Activated CD8-positive, alpha-beta T cell treated with anti-CD3 and anti-CD28 coated beads, Interleukin-2, amount 10 ng/mL, durations not matched to agents 7 days and 5 days (primary cell): ENCODE measurements around the gene MAEL. TPM values are rescaled to one million over a fixed set of nuclear protein-coding genes. Genes with fewer than 3 reads are reported as not detected.

Source experiments
- ATAC-seq: fragments of 150-1000 bp; cut with Tn5 transposase; one replicate; pipeline ENCODE4 v1.10.0; 2021; ENCODE audit warnings: moderate library complexity
- CTCF ChIA-PET: fragments of 350-600 bp; sonication (Branson Sonifier 250); formaldehyde crosslinking; loops from one replicate; lab custom pipeline; 2021; ENCODE audit warnings: antibody characterized with exemption; lab: Charles Lee
- POLR2A ChIA-PET: fragments of 350-600 bp; sonication (Branson Sonifier 250); formaldehyde crosslinking; loops from one replicate; lab custom pipeline; 2021; ENCODE audit warnings: antibody characterized with exemption; lab: Charles Lee
- DNase-seq: peaks from one replicate; pipeline ENCODE4 v3.0.0-alpha.2; 2020
- H3K27ac Mint-ChIP-seq: one replicate; pipeline ENCODE4 v1.8.0; 2021; ENCODE audit warnings: mild to moderate bottlenecking, mixed read lengths
- H3K27me3 Mint-ChIP-seq: one replicate; pipeline ENCODE4 v1.8.0; 2021; ENCODE audit warnings: low read depth, mixed read lengths
- H3K36me3 Mint-ChIP-seq: one replicate; pipeline ENCODE4 v1.8.0; 2021; ENCODE audit warnings: low read depth, mixed read lengths
- H3K4me1 Mint-ChIP-seq: one replicate; pipeline ENCODE4 v1.8.0; 2021; ENCODE audit warnings: low read depth, mixed read lengths
- H3K4me3 Mint-ChIP-seq: one replicate; pipeline ENCODE4 v1.8.0; 2021; ENCODE audit warnings: mild to moderate bottlenecking, mixed read lengths
- H3K9me3 Mint-ChIP-seq: one replicate; pipeline ENCODE4 v1.8.0; 2022; ENCODE audit warnings: mixed read lengths; ENCODE audit not compliant: insufficient read depth
- total RNA-seq, 2 experiments: library from RNA; stranded (reverse); gene quantifications; one replicate each; pipeline ENCODE4 v1.2.3, GENCODE V29; 2021

Gene MAEL
- total RNA-seq, 2 experiments from 2014 or later, result not detected

DNA sequence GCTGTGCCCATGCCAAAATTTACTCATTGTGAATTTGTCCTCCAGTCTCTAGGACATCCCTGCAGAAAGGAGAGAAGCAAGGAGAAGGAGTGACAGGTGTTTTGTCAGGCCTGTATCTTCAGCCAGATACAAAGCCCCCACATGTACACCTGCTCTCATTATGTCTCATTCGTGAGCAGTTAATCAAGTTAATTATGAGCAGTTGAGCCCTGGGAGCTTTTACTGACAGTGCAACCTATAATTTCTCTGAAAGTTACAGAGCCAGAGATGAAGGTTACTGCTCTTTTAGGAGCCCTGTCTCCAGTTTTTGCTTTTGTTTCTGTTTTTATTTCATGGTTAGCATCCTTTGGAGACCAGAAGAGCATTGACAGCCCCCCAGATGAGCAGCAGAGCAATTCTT is 8.7 kb upstream of the MAEL start:
- no peak overlapping the region for H3K27ac Mint-ChIP-seq
- ChIA-PET POLR2A (interaction anchor here (0.7 to 1.1 kb wide), 2 partner anchors 11 to 13 kb away, joined by 3 to 7 read pairs; no protein-coding TSS in a partner anchor), CTCF (interaction anchor here (0.6 to 2.5 kb wide), 5 partner anchors 12 to 96 kb away, joined by 3 to 7 read pairs (median 3); no protein-coding TSS in a partner anchor)
- H3K27me3 Mint-ChIP-seq, result peaks cover 22% of the 10 kb centered on the region
- no peak overlapping the region for H3K4me3 Mint-ChIP-seq
- peaks cover 8% of the 10 kb centered on the region for H3K4me1 Mint-ChIP-seq
- H3K36me3 Mint-ChIP-seq, result no peaks in the 10 kb centered on the region
- no peak for DNase-seq
- no peak for ATAC-seq
- no peaks in the 10 kb centered on the region for H3K9me3 Mint-ChIP-seq

DNA sequence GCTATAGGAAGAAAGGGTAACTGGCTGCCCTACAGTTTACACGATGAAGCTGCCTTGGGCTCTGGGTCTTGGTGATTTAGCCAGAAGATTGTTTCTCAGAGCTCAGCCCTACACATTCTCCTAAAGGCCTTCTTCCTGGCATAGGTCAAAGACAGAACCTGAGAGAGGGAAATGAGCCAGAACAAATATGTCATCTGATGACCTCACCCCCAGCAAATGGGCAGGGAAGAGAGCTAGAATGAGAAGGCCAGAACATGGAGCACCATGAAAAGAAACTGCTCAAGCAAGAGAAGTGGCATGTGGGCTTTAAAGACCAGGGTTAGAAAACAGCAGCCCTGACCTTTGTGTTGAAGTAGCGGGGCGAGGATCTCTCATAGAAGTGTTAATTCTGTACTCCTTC is 8.3 kb upstream of the MAEL start:
- Mint-ChIP-seq H3K4me1 (peaks cover 8% of the 10 kb centered on the region), H3K27ac (no peak overlapping the region), H3K27me3 (peaks cover 23% of the 10 kb centered on the region), H3K36me3 (no peaks in the 10 kb centered on the region), H3K9me3 (no peaks in the 10 kb centered on the region), H3K4me3 (no peak overlapping the region)
- CTCF ChIA-PET, result interaction anchor here (0.6 to 2.5 kb wide), 4 partner anchors 11 to 96 kb away, joined by 3 to 7 read pairs (median 3); no protein-coding TSS in a partner anchor
- ATAC-seq, result no peak
- no peak for DNase-seq
- POLR2A ChIA-PET, result interaction anchor here (0.7 to 1.1 kb wide), 2 partner anchors 11 to 13 kb away, joined by 3 to 7 read pairs; no protein-coding TSS in a partner anchor

DNA sequence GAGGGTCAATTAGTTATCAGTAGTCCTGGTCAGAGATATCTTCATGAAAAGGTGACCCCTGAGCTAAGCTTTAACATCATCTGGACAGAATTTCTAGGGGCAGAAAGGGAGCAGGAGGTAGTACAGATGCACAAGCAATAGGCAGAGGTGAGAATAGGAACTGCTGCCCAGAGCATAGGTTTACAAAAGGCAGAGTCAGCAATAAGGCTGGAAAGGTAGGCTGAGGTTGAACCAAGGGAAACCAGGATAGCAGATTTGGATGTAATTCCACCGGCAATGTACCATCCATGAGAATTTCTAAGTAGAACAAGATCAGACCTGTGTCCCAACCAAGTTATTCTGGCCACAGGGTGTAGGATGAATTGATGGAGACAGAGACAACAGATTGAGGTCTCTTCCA is 7.5 kb upstream of the MAEL start:
- Mint-ChIP-seq H3K27me3 (peaks cover 25% of the 10 kb centered on the region), H3K9me3 (no peaks in the 10 kb centered on the region), H3K27ac (no peak overlapping the region), H3K4me3 (no peak overlapping the region), H3K36me3 (no peaks in the 10 kb centered on the region), H3K4me1 (no peaks in the 10 kb centered on the region)
- DNase-seq (no peak), ATAC-seq (no peak)
- ChIA-PET POLR2A (no interaction called here), CTCF (interaction anchor here (2.5 kb wide), 1 partner anchor 77 kb away, joined by 7 read pairs; no protein-coding TSS in a partner anchor)

DNA sequence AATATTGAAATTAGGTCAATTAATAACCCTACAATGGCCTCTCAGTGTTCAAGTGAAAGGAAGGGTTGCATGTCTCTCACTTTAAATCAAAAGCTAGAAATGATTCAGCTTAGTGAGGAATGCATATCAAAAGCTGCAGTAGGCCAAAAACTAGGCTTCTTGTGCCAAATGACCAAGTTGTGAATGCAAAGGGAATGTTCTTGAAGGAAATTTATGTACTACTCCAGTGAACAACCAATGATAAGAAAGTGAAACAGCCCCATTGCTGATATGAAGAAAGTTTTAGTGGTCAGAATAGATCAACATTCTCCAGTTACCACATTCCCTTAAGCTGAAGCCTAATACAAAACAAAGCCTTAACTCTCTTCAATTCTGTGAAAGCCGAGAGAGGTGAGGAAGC is 10.0 kb downstream of the MAEL start:
- Mint-ChIP-seq H3K4me3 (no peak overlapping the region), H3K27ac (no peak overlapping the region), H3K36me3 (no peaks in the 10 kb centered on the region), H3K9me3 (no peaks in the 10 kb centered on the region), H3K27me3 (peaks cover 6% of the 10 kb centered on the region), H3K4me1 (peaks cover 3% of the 10 kb centered on the region)
- CTCF ChIA-PET, result interaction anchor here (1.1 to 1.4 kb wide), 2 partner anchors 89 to 94 kb away, joined by 3 to 7 read pairs; no protein-coding TSS in a partner anchor
- ATAC-seq, result no peak
- no peak for DNase-seq
- POLR2A ChIA-PET, result no interaction called here

DNA sequence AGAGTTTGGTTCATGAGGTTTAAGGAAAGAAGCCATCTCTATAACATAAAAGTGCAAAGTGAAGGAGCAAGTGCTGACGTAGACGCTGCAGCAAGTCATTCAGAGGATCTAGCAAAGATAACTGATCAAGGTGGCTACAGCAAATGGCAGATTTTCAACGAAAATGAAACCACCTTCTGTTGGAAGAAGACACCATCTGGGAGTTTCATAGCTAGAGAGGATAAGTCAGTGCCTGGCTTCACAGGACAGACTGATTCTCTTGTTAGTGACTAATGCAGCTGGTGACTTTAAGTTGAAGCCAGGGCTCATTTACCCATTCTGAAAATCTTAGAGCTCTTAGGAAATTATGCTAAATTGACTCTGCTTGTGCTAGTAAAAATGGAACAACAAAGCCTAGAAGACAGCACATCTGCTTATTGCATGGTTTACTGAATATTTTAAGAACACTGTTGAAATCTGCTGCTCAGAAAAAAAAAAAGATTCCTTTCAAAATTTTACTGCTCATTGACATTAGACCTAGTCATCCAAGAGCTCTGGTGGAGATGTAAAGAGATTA is 10.5 kb downstream of the MAEL start:
- DNase-seq (no peak), ATAC-seq (no peak)
- ChIA-PET CTCF (interaction anchor here (1.1 to 1.4 kb wide), 3 partner anchors 58 to 94 kb away, joined by 3 to 7 read pairs (median 3); no protein-coding TSS in a partner anchor), POLR2A (no interaction called here)
- Mint-ChIP-seq H3K4me3 (no peak overlapping the region), H3K27me3 (peaks cover 6% of the 10 kb centered on the region), H3K4me1 (peaks cover 3% of the 10 kb centered on the region), H3K36me3 (no peaks in the 10 kb centered on the region), H3K9me3 (no peaks in the 10 kb centered on the region), H3K27ac (no peak overlapping the region)

DNA sequence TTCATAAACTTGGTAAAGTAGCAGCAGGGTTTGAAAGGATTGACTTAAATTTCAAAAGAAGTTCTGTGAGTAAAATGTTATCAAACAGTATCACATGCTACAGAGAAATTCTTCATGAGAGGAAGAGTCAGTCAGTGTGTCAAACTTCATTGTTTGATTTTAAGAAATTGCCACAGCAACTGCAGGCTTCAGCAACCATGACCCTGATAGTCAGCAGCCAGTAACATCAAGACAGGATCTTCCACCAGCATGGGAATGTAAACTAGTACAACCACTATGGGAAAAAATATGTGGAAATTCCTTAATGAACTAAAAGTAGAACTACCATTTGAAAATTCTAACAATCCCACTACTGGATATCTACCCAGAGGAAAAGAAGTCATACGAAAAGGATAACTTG is 11.5 kb downstream of the MAEL start:
- Mint-ChIP-seq H3K27me3 (peaks cover 6% of the 10 kb centered on the region), H3K36me3 (no peaks in the 10 kb centered on the region), H3K4me1 (peaks cover 3% of the 10 kb centered on the region), H3K9me3 (no peaks in the 10 kb centered on the region), H3K27ac (no peak overlapping the region), H3K4me3 (no peak overlapping the region)
- ChIA-PET POLR2A (no interaction called here), CTCF (interaction anchor here (1.2 kb wide), 1 partner anchor 57 kb away, joined by 3 read pairs; no protein-coding TSS in a partner anchor)
- DNase-seq, result no peak
- no peak for ATAC-seq

DNA sequence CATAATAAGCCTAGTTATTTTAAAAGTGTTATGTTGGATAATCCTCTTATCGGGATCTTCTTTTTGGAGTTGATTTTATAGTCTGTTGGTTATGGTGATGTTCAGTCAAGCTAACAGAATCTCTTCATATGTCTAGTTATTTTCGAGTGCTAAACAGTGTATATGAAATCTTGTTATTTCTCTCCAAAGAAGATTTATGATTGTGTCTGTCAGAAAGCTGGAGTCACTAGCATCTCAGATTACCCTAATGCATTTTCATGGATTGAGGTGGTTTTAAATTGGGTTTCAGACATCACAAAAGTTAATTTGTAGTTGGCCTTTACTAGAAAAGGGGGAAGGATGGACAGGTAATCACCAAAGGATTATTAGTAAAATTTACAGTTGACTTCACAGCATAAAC is 13.3 kb downstream of the MAEL start:
- CTCF ChIA-PET, result no interaction called here
- H3K36me3 Mint-ChIP-seq, result no peaks in the 10 kb centered on the region
- POLR2A ChIA-PET, result no interaction called here

DNA sequence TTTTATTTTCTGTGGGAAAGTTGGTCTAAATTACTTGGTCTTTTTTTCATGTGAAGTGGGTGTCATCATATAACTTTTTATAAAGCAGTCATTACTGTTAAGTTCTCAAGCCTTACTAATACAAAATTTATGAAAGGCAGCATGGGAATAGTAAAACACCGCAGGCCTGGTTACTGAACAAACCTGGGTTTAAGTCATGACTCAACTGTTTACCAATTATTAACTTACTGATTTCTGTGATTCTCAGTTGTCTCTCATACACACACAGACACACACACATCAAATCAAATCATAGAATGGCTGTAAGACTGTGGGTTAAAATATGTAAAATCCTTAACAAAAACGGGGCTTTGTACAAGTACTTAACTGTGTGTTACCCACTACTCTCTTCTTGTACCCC is 14.6 kb downstream of the MAEL start:
- Mint-ChIP-seq H3K36me3 (no peaks in the 10 kb centered on the region), H3K4me1 (peaks cover 3% of the 10 kb centered on the region), H3K27me3 (peaks cover 9% of the 10 kb centered on the region), H3K27ac (no peak overlapping the region), H3K4me3 (no peak overlapping the region), H3K9me3 (no peaks in the 10 kb centered on the region)
- CTCF ChIA-PET, result no interaction called here
- DNase-seq (no peak), ATAC-seq (no peak)
- POLR2A ChIA-PET, result no interaction called here

More for the DNA sequence above, 13.3 kb downstream of the MAEL start:
- ATAC-seq (no peak), DNase-seq (no peak)
- Mint-ChIP-seq H3K9me3 (no peaks in the 10 kb centered on the region), H3K27ac (no peak overlapping the region), H3K27me3 (peaks cover 9% of the 10 kb centered on the region), H3K4me3 (no peak overlapping the region), H3K4me1 (peaks cover 3% of the 10 kb centered on the region)

DNA sequence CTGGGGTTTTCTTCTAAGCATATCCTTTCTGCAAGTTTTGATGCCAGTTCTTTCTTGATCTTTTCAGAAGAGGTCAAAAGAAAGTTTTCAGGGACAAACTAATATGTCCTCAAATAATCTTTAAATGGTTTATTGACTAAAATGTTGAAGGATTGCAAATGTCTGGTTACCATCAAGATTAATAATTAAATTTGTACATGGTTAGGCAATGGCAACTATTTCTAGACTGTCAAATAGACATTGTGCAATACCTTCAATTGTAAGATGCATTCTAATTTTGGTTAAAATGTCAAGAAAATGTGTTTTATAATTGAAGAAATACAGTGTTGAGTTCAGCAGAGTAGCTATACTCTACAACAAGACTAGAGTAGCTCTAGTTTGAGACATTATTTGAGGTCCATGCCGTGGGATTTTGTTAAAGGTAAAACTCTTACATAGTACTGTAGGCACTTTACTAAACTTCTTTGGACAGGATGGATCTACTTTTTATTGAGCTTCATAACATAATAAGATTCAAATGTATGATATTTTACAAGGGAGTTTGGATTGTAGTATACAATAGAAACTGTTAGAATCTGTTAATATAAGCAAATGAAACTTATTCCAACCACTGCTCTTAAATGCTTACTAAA is 22.6 kb downstream of the MAEL start:
- Mint-ChIP-seq H3K9me3 (peaks cover 3% of the 10 kb centered on the region), H3K4me3 (no peak overlapping the region), H3K27ac (no peak overlapping the region), H3K4me1 (peaks cover 15% of the 10 kb centered on the region), H3K36me3 (peaks cover 4% of the 10 kb centered on the region), H3K27me3 (peaks cover 16% of the 10 kb centered on the region)
- ATAC-seq (no peak), DNase-seq (no peak)
- POLR2A ChIA-PET, result no interaction called here
- CTCF ChIA-PET, result no interaction called here

DNA sequence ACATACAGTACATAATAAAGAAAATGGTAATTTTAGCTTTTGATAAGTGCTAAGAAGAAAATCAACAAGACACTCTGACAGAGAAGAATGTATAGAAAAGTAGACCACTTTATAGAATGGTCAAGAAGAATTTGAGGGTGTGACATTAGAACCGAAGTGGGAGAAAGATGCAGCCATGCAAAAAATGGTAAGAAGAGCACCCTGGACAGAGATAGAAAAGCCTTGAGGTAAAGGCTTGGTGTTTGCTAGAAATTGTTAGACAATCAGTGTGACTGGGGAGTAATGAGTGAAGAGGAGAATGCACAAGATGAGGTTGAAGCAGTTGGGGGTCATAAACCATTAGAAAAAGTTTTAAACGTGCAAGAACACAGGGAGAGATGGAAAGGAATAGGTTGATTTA is 23.5 kb downstream of the MAEL start:
- ATAC-seq (no peak), DNase-seq (no peak)
- POLR2A ChIA-PET, result no interaction called here
- Mint-ChIP-seq H3K27me3 (peaks cover 12% of the 10 kb centered on the region), H3K27ac (no peak overlapping the region), H3K4me1 (peaks cover 15% of the 10 kb centered on the region), H3K36me3 (peaks cover 4% of the 10 kb centered on the region), H3K9me3 (peaks cover 3% of the 10 kb centered on the region), H3K4me3 (no peak overlapping the region)
- CTCF ChIA-PET, result no interaction called here

DNA sequence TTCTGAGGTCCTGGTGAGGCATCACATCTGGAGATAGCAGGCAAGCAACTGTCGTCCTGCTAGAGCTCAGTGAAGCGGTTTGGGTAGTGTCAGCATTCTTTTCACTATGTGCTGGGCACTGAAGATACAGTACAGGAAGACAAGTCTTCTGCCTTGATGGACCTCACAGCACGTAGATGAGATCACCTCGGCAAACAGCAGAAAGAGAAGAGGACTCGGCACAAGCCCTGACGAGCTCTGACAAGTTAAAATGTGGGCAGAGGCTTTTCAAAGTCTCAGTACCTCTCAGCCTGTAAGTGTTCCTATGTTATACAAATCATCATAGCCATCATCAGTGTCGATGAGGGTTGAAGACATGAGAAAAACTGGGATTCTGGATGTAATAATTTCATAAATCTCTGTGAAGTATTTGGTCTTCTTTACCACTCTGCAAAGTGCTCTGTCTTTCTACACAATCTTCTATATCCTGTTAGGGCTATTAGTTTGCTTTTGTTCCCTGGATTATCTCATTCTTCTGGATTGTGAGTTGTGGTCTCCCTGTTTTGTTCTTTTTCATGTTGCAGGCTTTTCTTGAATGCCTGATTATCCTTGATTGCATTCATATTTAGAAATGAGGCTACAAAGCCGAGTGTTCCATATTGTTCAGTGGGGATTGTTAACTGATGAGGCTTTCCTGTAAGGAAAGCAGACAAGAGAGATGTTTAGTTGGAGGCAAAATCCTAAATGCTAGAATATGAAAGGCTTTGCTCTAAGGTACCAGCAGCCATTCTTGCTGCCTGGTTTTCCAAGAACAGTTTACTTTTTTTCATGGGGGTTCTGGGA is 24.2 kb downstream of the MAEL start:
- ATAC-seq (no peak), DNase-seq (no peak)
- Mint-ChIP-seq H3K9me3 (peaks cover 3% of the 10 kb centered on the region), H3K4me3 (no peak overlapping the region), H3K27ac (no peak overlapping the region), H3K27me3 (peaks cover 12% of the 10 kb centered on the region), H3K36me3 (peaks cover 4% of the 10 kb centered on the region), H3K4me1 (peaks cover 15% of the 10 kb centered on the region)
- POLR2A ChIA-PET, result no interaction called here
- CTCF ChIA-PET, result no interaction called here
